RPMI8226 (cell line): ENCODE results near the gene ROCK2.
"Not testable (repeated sequence)": the region's sequence is repeated elsewhere in the genome, so short reads cannot be mapped to it uniquely, and the experiment has no call there.

Experiments
- DNase-seq: peaks from one replicate; pipeline ENCODE4 v3.0.0-alpha.2; 2015

The ROCK2 gene

GRCh38 chr2:11174222-11174621, 170.2 kb downstream of the ROCK2 start:
- no peak for DNase-seq

- DNase-seq: no peak
Observed at GRCh38 chr2:11169333-11169732, 175.1 kb downstream of the ROCK2 start.

GRCh38 chr2:11168488-11168887, 175.9 kb downstream of the ROCK2 start:
- DNase-seq: no peak

- DNase-seq: no peak
Observed at GRCh38 chr2:11166476-11166875, 178.0 kb downstream of the ROCK2 start.

- DNase-seq: not testable (repeated sequence)
Observed at GRCh38 chr2:11165046-11165445, 179.4 kb downstream of the ROCK2 start.

GRCh38 chr2:11163439-11164317, 180.8 kb downstream of the ROCK2 start:
- no peak for DNase-seq

GRCh38 chr2:11161747-11162146, 182.7 kb downstream of the ROCK2 start:
- no peak for DNase-seq

- DNase-seq: no peak
Observed at GRCh38 chr2:11160731-11161455, 183.5 kb downstream of the ROCK2 start.

GRCh38 chr2:11160256-11160655, 184.2 kb downstream of the ROCK2 start:
- no peak for DNase-seq

- DNase-seq: no peak
Observed at GRCh38 chr2:11159574-11160170, 184.8 kb downstream of the ROCK2 start.

GRCh38 chr2:11158916-11159573, 185.4 kb downstream of the ROCK2 start:
- no peak for DNase-seq

- no peak for DNase-seq
Observed at GRCh38 chr2:11157731-11158130, 186.7 kb downstream of the ROCK2 start.

GRCh38 chr2:11157296-11157695, 187.1 kb downstream of the ROCK2 start:
- no peak for DNase-seq

GRCh38 chr2:11156396-11157075, 187.9 kb downstream of the ROCK2 start:
- DNase-seq: no peak

GRCh38 chr2:11155381-11156035, 188.9 kb downstream of the ROCK2 start, which contains the start of gene SLC66A3:
SLC66A3 (plus strand) TSS chr2:11155467; CDS start chr2:11155547, 80 bp downstream.
- peak; percentile 92 for DNase-seq

GRCh38 chr2:11154923-11155380, 189.5 kb downstream of the ROCK2 start:
- DNase-seq: peak; percentile 97

- no peak for DNase-seq
Observed at GRCh38 chr2:11154016-11154922, 190.2 kb downstream of the ROCK2 start.

- DNase-seq: no peak
Observed at GRCh38 chr2:11152591-11152990, 191.8 kb downstream of the ROCK2 start.

GRCh38 chr2:11147263-11147662, 197.2 kb downstream of the ROCK2 start:
- no peak for DNase-seq

GRCh38 chr2:11146076-11146475, 198.4 kb downstream of the ROCK2 start:
- no peak for DNase-seq

- peak; percentile 30 for DNase-seq
Observed at GRCh38 chr2:11145350-11145749, 199.1 kb downstream of the ROCK2 start.
